Gastrocnemius medialis (tissue), 4 donors: Measurements from ENCODE around the gene PACS1. TPM values are rescaled to one million over a fixed set of nuclear protein-coding genes. Genes with fewer than 3 reads are reported as not detected.

Source experiments
- ATAC-seq, 2 donors: fragments of 150-250 bp; one replicate each; pipeline ENCODE4 v1.9.1; 2016
- DNase-seq, 2 donors: peaks; one replicate each; pipeline ENCODE4 v3.0.0-alpha.2; 2019
- H3K27ac ChIP-seq, 4 donors: fragments of 200-600 bp; sonication (generic); 1 replicate in 1 of 4; 2 replicates in 3 of 4; pipeline ENCODE4 v1.5.1; 2016 to 2018; ENCODE audit warnings: mild to moderate bottlenecking in 2 of 4, moderate library complexity in 1 of 4
- H3K27me3 ChIP-seq, 3 donors: fragments of 200-600 bp; sonication (generic) in 2 of 3; 1 replicate in 1 of 3; 2 replicates in 2 of 3; pipeline versions ENCODE4 v1.5.1 to v1.6.0; 2016 to 2019; ENCODE audit warnings: mild to moderate bottlenecking in 1 of 3, moderate library complexity in 1 of 3
- H3K36me3 ChIP-seq, 2 donors: fragments of 200-600 bp; sonication (generic) in 1 of 2; one replicate each; pipeline ENCODE4 v1.5.1; 2017 to 2018
- H3K4me1 ChIP-seq, 2 donors: fragments of 200-600 bp; sonication (generic) in 1 of 2; one replicate each; pipeline ENCODE4 v1.5.1; 2016 to 2017; ENCODE audit warnings: mild to moderate bottlenecking in 2 of 2
- H3K4me3 ChIP-seq, 4 donors: fragments of 200-600 bp; sonication (generic) in 3 of 4; 1 replicate in 1 of 4; 2 replicates in 3 of 4; pipeline ENCODE4 v1.5.1; 2016 to 2019; ENCODE audit warnings: mild to moderate bottlenecking in 2 of 4
- H3K9me3 ChIP-seq, 3 donors: fragments of 200-600 bp; sonication (generic) in 2 of 3; 1 replicate in 1 of 3; 2 replicates in 2 of 3; pipeline ENCODE4 v1.5.1; 2016 to 2019
- POLR2A ChIP-seq, 2 donors: fragments of 450-650 bp; IDR thresholded peaks; one replicate each; pipeline ENCODE4 v1.6.1; 2017; ENCODE audit warnings: antibody characterized with exemption in 2 of 2, mild to moderate bottlenecking in 2 of 2, moderate library complexity in 2 of 2
- in situ Hi-C, 4 donors: fragments of 200-750 bp; cut with MboI; loops; one replicate each; pipeline versions ENCODE4 v1.15.0 to v1.8.0; 2017; ENCODE audit warnings: low sequenced_read_pairs in 4 of 4
- intact Hi-C: fragments of 100-400 bp; cut with DNase I; formaldehyde crosslinking; loops from one replicate; pipeline ENCODE4 v1.15.1; 2023; ENCODE audit warnings: low total_unique reads
- total RNA-seq, 4 donors: library from RNA; depleted of rRNA; stranded (reverse); fragments of >200 nt; gene quantifications; one replicate each; pipeline versions ENCODE4 v1.1.0 to v1.2.3, GENCODE V29; 2016
- TF ChIP-seq, protein P1 (sequence below), 5 experiments: fragments of 450-650 bp in 3 of 5; fragments of 200-600 bp in 2 of 5; sonication (generic) in 2 of 5; IDR thresholded peaks in 4 of 5; conservative IDR thresholded peaks in 1 of 5; 1 replicate in 4 of 5; 2 replicates in 1 of 5; pipeline ENCODE4 v1.5.1; 2016 to 2019; ENCODE audit warnings: antibody characterized with exemption in 5 of 5, mild to moderate bottlenecking in 3 of 5, moderate library complexity in 3 of 5

PACS1 gene
- total RNA-seq, 4 donors from 2014 or later = 6.6 to 20.4 (median 16.9) TPM

DNA sequence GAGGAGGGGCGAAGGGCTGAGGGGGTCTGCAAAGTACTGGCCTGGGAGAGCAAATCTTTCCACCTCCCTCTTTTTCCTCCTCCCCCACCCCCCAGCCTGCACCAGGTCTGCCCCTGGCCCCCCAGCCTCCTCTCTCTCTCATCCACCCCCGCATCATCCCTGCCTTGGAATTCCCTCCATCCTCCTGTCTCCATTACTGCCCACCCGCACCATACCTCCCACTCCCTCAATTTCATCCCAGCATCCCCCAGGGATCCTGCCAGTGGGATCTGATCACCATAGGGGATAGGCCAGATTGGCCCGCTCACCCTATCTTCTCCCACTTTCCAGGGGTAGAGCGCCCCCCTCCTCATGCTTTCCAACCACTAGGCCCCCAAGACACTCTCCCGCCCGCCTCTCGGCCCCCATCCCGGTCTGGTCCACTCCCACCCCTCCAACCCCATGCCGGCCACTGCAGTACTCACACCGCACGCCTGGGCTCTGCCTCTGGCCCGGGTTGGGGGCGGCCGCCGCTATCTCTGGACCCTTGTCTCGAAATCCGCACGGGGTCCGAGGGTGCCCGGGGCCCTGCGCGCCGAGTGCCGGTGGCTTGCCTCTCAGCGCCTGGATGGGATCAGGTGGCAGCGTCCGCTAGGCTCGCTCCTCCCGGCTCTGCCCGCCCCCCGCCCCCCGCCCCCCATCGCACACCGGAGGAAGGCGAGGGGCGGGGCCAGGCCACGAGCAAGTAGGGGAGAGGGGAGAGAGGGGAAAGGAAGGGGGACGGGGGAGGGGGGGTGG is 21.3 kb upstream of the PACS1 start, which contains the start of gene GAL3ST3:
TSS of gene GAL3ST3 (minus strand) at position 615 of the 777 bp plus-strand sequence. CDS start 3,746 bp downstream, outside the sequence.
- Histone ChIP-seq H3K4me3 (no peak within 1 kb of the TSS), H3K27ac (no peak within 1 kb of the TSS), H3K27me3 (peaks cover 0 to 3% (median 0%) of the 10 kb centered on the region in 3 donors), H3K4me1 (peaks cover 17 to 19% of the 10 kb centered on the region in 2 donors), H3K9me3 (no peaks in the 10 kb centered on the region), H3K36me3 (peaks cover 0 to 7% of the 10 kb centered on the region in 2 donors)
- in situ Hi-C loops (no loop called here), intact Hi-C loops (no loop called here)
- DNase-seq (no peak), ATAC-seq (no peak)
- TF ChIP-seq, protein P1, sequence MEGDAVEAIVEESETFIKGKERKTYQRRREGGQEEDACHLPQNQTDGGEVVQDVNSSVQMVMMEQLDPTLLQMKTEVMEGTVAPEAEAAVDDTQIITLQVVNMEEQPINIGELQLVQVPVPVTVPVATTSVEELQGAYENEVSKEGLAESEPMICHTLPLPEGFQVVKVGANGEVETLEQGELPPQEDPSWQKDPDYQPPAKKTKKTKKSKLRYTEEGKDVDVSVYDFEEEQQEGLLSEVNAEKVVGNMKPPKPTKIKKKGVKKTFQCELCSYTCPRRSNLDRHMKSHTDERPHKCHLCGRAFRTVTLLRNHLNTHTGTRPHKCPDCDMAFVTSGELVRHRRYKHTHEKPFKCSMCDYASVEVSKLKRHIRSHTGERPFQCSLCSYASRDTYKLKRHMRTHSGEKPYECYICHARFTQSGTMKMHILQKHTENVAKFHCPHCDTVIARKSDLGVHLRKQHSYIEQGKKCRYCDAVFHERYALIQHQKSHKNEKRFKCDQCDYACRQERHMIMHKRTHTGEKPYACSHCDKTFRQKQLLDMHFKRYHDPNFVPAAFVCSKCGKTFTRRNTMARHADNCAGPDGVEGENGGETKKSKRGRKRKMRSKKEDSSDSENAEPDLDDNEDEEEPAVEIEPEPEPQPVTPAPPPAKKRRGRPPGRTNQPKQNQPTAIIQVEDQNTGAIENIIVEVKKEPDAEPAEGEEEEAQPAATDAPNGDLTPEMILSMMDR (IDR thresholded peaks at IDR 0.05 in 4 of 5, conservative IDR thresholded peaks at IDR 0.05 in 1 of 5) = no peak
- no peak for TF ChIP-seq POLR2A (IDR thresholded peaks at IDR 0.05)

DNA sequence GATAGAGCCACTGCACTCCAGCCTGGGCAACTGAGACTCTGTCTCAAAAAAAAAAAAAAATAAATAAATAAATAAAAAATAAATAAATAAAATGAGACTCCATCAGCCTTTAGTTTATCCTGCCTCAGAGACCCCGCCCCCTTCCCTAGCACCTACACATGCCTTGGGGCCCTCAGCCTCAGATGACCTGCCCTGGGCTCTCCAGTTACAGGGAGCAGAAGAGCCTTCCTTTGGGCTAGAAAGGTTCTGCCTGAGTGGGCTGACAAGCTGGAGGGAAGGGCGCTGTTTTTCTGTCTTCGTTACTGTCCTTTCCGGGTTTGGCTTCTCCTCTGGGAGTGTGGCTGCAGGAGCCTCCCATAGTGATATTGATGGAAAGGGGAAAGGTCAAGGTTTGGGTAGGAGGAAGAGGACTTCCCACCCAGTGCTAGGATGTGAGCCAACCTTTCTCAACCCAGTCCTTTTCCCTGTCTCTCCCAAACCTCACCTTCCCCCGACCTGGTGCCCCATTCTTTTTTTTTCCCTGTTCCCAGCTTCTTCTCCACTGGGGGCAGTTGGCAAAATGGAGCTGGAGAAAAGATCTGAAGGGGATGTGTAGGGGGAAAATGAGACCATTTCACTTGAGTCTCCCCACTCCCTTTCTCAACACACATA is 19.4 kb upstream of the PACS1 start:
- H3K27ac ChIP-seq = peak overlapping the region; percentile 83 to 94 (median 90)
- no peak overlapping the region for H3K4me3 ChIP-seq
- H3K9me3 ChIP-seq = no peaks in the 10 kb centered on the region
- ATAC-seq (no peak), DNase-seq (no peak)
- in situ Hi-C loops = no loop called here
- peaks cover 0 to 23% of the 10 kb centered on the region in 2 donors for H3K36me3 ChIP-seq
- peaks cover 13 to 19% of the 10 kb centered on the region in 2 donors for H3K4me1 ChIP-seq
- intact Hi-C loops = loop anchor here (5.0 to 10.0 kb wide), 2 partner anchors 217 to 1374 kb away; partner anchors contain the start of genes RAB1B and RPS6KB2
- H3K27me3 ChIP-seq = peaks cover 0 to 3% (median 0%) of the 10 kb centered on the region in 3 donors
- no peak for TF ChIP-seq POLR2A (IDR thresholded peaks at IDR 0.05)
- TF ChIP-seq, protein P1 (IDR thresholded peaks at IDR 0.05 in 4 of 5, conservative IDR thresholded peaks at IDR 0.05 in 1 of 5) = no peak

DNA sequence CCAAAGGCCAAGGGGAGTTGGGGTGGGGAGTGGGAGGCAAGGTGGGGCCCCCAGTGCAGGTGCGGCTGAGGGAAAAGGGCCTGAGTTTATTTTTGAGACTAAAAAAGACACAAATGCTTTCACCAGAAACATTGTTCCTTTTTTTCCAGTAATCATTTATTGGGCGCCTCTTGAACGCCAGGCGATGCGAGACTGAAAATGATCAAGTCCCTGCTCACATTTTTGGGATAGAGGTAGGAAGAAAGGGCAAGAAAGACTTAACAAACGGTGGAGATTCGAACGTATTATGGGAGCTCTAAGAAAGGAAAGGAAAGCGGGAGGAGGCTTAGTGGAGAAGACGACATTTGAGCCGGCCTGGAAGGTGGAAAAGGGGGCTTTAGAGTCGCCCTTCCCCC is 18.7 kb upstream of the PACS1 start:
- peaks cover 0 to 3% (median 0%) of the 10 kb centered on the region in 3 donors for H3K27me3 ChIP-seq
- peaks cover 0 to 29% of the 10 kb centered on the region in 2 donors for H3K36me3 ChIP-seq
- in situ Hi-C loops (no loop called here), intact Hi-C loops (loop anchor here (5.0 to 10.0 kb wide), 2 partner anchors 216 to 1373 kb away; partner anchors contain the start of genes RAB1B and RPS6KB2)
- TF ChIP-seq, protein P1 (IDR thresholded peaks at IDR 0.05 in 4 of 5, conservative IDR thresholded peaks at IDR 0.05 in 1 of 5) = no peak
- TF ChIP-seq POLR2A (IDR thresholded peaks at IDR 0.05) = no peak
- H3K27ac ChIP-seq = peak overlapping the region; percentile 83 to 94 (median 90)
- ATAC-seq (no peak), DNase-seq (no peak)
- no peaks in the 10 kb centered on the region for H3K9me3 ChIP-seq
- H3K4me3 ChIP-seq = peak overlapping the region; percentile 95 to 100 (median 98)
- peaks cover 13 to 19% of the 10 kb centered on the region in 2 donors for H3K4me1 ChIP-seq

DNA sequence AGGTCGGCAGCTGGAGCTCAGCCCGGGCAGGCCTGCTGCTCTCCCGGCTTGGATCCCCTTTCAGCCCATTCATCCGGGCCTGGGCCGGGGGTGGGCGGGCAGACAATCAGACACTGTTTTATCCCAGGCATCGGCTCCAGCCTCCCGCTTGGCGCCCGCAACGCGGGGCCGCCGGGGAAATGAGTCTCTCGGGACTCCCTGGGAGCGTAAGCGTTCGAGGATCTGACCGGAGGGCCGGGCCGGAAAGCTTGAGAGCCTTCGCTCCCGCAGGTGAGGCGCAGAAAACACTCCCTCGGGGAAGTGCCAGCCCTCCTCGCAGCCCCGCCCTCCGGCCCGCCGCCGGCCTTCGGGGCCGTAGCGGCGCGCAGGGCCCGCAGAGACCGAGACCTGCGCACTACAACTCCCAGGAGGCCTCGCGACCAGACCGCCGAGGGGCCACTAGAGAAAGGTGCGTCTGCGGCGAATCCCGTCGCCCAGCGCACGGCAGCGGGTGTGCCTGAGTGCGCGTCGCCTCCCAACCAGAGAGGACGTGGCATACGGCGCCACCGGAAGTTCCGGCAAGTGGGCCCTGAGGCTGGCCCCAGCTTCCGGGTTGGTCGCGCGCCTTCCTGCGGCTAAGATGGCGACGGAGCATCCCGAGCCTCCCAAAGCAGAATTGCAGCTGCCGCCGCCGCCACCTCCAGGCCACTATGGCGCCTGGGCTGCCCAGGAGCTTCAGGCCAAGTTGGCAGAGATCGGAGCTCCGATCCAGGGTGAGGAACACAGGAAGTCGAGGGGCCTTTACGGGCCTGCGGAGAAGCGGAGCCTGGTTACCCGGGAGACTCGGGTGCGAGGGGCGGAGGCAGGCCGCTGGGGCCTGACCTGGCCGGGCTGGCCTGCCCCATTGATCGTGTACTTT is 18.1 kb upstream of the PACS1 start, which contains the start of gene SF3B2:
TSS of gene SF3B2 (plus strand) at position 599 of the 898 bp plus-strand sequence. CDS start at position 620, 21 bp downstream.
- ATAC-seq (peak; percentile 94 to 95), DNase-seq (peak; percentile 96 to 97)
- in situ Hi-C loops = no loop called here
- peaks cover 0 to 36% of the 10 kb centered on the region in 2 donors for H3K36me3 ChIP-seq
- H3K4me3 ChIP-seq = peak within 1 kb of the TSS; percentile 95 to 100 (median 98)
- H3K9me3 ChIP-seq = no peaks in the 10 kb centered on the region
- H3K27me3 ChIP-seq = peaks cover 0 to 3% (median 0%) of the 10 kb centered on the region in 3 donors
- intact Hi-C loops = loop anchor here (1.0 to 10.0 kb wide), 5 partner anchors 17 to 1373 kb away; partner anchors contain the start of genes BANF1, CFL1, EIF1AD and RAB1B
- H3K4me1 ChIP-seq = peaks cover 13 to 19% of the 10 kb centered on the region in 2 donors
- peak within 1 kb of the TSS; percentile 83 to 94 (median 90) for H3K27ac ChIP-seq
- peak; percentile 39 to 69 for TF ChIP-seq POLR2A (IDR thresholded peaks at IDR 0.05)
- TF ChIP-seq, protein P1 (IDR thresholded peaks at IDR 0.05 in 4 of 5, conservative IDR thresholded peaks at IDR 0.05 in 1 of 5) = no peak
